ENCODE data around the gene SLC38A10. TPM values are rescaled to one million over a fixed set of nuclear protein-coding genes. Genes with fewer than 3 reads are reported as not detected.

Gene SLC38A10
- total and polyA plus RNA-seq, 2 of the 13 experiments (the other 11 are each of a cell fraction or from before 2014, with no cell fraction given): 23.4 to 55.8 TPM

GRCh38 chr17:81261582-81262336 lies 33.3 kb downstream of the SLC38A10 start:
- BruUV-seq (replicated peaks): no TSS peak
- H2AFZ ChIP-seq (ENCODE audit: low read length): no peak overlapping the region
- no peak overlapping the region for H3K27ac ChIP-seq (ENCODE audit: extremely low read length, insufficient read depth, low read length)
- intact Hi-C loops (cut with micrococcal nuclease; ENCODE audit: unreplicated experiment): no loop called here
- WGBS (ENCODE audit: low lambda C conversion rate): 95% methylated on average over 31 of the region's 36 CpGs
- H3K27me3 ChIP-seq (ENCODE audit: control insufficient read depth in 1 of 2, insufficient read depth in 2 of 2, low read length in 2 of 2): no peaks in the 10 kb centered on the region
- H3K79me2 ChIP-seq (ENCODE audit: insufficient read depth, low read length): no peaks in the 10 kb centered on the region
- ChIA-PET CTCF (ENCODE audit: low intra/inter-chr PET ratio, low total read pairs) (no interaction called here), POLR2A (no interaction called here)
- ATAC-seq (no peak), DNase-seq (ENCODE audit: low spot score) (no peak), FAIRE-seq (no peak)
- peaks cover 42 to 73% of the 10 kb centered on the region in 2 experiments; a peak in 4 of 5 replicates for H3K36me3 ChIP-seq (replicated peaks in 1 of 2; ENCODE audit: control insufficient read depth in 1 of 2, insufficient read depth in 2 of 2, low read length in 2 of 2)
- no peaks in the 10 kb centered on the region for H3K4me1 ChIP-seq (ENCODE audit: insufficient read depth, low read length)
- in situ Hi-C loops (cut with HindIII; ENCODE audit: extremely low pct_ligation_motif_present, low pct_unique_long_range_greater_than_20kb): no loop called here
- H3K9ac ChIP-seq (ENCODE audit: insufficient read depth, low read depth, low read length): no peak overlapping the region
- H3K4me2 ChIP-seq (ENCODE audit: low read depth, low read length): no peak overlapping the region
- H3K9me3 ChIP-seq (ENCODE audit: low read length): no peaks in the 10 kb centered on the region
- no peak for TF ChIP-seq ZBTB26 (CRISPR knock-in tag; IDR thresholded peaks at IDR 0.05; ENCODE audit: borderline replicate concordance)
- no peak for TF ChIP-seq THAP7 (CRISPR knock-in tag; IDR thresholded peaks at IDR 0.05)
- TF ChIP-seq TAF1 (CRISPR knock-in tag; IDR thresholded peaks at IDR 0.05): no peak
- no peak for TF ChIP-seq RCOR2 (CRISPR knock-in tag; IDR thresholded peaks at IDR 0.05)
- no peak for TF ChIP-seq NKX3-1 (CRISPR knock-in tag; IDR thresholded peaks at IDR 0.05)
- no peak for TF ChIP-seq RBAK (CRISPR knock-in tag; IDR thresholded peaks at IDR 0.05)
- TF ChIP-seq MEIS2 (CRISPR knock-in tag; IDR thresholded peaks at IDR 0.05): no peak
- TF ChIP-seq RXRA (CRISPR knock-in tag; IDR thresholded peaks at IDR 0.05): no peak
- TF ChIP-seq ZNF777 (CRISPR knock-in tag; IDR thresholded peaks at IDR 0.05): no peak
- TF ChIP-seq CEBPZ (IDR thresholded peaks at IDR 0.05; ENCODE audit: low read length): no peak
- no peak overlapping the region for H3K4me3 ChIP-seq (replicated peaks in 1 of 3; ENCODE audit: insufficient read depth in 1 of 3, low read depth in 2 of 3, low read length in 3 of 3)
- no peaks in the 10 kb centered on the region for H4K20me1 ChIP-seq (ENCODE audit: insufficient read depth, low read length)

Data from HepG2 (cell line).